Daoy (cell line): ENCODE data around the gene GADD45B. TPM values are rescaled to one million over a fixed set of nuclear protein-coding genes. Genes with fewer than 3 reads are reported as not detected.
A peak's percentile ranks its signal among the peaks of the same experiment; 100 is the strongest.
"Not testable (repeated sequence)": the region's sequence is repeated elsewhere in the genome, so short reads cannot be mapped to it uniquely, and the experiment has no call there.

Source experiments
- DNase-seq: peaks from one replicate; pipeline ENCODE4 v3.0.0-alpha.2; 2015; ENCODE audit warnings: low read depth
- total RNA-seq: library from RNA; depleted of rRNA; stranded (reverse); fragments of >200 nt; shearing (Covaris generic); gene quantifications from 2 replicates; pipeline ENCODE4 v1.2.3, GENCODE V29; 2014

GADD45B gene
- total RNA-seq, 1 experiment from 2014 or later, result 85.9 TPM

GRCh38 chr19:2488405-2488941 is 12.5 kb downstream of the GADD45B start:
- no peak for DNase-seq

- peak; percentile 50 for DNase-seq
Observed at GRCh38 chr19:2488942-2489731, 13.2 kb downstream of the GADD45B start.

DNA sequence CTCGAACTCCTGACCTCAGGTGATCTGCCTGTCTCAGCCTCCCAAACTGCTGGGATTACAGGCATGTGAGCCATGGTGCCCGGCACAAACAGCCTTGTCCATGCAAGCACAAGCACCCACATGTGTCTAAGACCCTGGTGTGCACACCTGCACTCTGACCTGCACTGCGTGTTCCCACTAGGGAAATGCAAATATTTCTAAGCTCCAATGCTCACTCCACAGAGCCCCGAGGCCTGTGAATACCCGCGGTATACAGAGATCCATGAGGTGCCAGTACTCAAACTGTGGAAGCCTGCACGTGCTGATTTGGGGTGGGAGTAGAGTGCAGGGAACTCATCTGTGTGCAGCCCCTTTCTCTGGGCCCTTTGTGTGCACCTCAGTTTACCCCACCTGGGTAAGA is 14.7 kb downstream of the GADD45B start:
- no peak for DNase-seq

DNA sequence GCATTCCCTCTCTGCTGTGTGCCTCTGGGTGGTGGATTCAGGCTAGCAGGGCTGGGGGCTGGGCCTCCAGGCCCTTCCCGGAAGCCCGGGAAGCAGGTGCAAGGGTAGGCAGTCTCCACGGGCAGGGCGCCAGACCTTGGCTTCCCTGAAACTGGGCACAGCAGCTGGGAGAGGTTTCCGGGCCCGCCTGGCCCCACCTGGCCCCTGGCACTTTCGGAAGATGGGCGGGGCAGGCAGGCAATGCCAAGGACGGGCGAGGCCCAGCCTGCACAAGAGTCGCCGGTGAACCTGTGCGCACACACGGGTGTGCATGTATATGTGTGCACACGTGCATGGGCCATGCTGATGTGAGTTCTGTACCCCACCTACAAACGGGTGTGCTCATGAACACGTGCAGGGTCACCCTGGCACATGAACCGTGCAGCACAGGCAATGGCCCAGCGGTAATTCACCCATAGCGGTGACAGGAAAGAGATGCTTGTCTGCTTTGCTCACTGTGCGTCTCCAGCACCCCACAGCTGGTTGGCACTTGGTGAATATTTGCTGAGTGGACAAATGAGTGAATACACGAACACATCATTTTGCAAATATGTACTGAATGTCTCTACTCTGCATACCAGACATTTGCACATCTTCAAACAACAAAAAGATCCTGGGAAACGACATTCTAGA is 15.3 kb downstream of the GADD45B start:
- DNase-seq, result peak; percentile 70

DNA sequence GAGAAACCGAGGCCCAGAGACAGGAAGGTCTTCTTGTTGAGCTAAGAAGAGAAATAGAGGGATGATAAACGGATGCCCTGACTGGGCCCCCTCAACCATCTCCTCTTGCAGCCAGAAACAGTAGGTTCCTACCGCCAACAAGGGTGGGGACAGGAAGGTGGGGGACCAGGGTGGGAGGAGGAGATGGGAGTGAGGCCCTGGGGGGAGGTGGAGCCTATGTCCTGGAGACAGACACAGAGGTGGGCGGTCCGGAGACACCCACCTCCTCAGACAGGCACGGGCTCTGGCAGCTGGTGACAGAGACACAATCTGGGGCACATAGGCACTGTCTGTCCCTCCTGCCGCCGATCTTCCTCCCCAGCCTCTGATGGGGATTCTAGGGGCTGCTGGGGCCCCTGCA is 16.9 kb downstream of the GADD45B start:
- no peak for DNase-seq

GRCh38 chr19:2493448-2493847 is 17.5 kb downstream of the GADD45B start:
- not testable (repeated sequence) for DNase-seq

- DNase-seq, result peak; percentile 55
Observed at GRCh38 chr19:2494084-2494446, 18.1 kb downstream of the GADD45B start.

DNA sequence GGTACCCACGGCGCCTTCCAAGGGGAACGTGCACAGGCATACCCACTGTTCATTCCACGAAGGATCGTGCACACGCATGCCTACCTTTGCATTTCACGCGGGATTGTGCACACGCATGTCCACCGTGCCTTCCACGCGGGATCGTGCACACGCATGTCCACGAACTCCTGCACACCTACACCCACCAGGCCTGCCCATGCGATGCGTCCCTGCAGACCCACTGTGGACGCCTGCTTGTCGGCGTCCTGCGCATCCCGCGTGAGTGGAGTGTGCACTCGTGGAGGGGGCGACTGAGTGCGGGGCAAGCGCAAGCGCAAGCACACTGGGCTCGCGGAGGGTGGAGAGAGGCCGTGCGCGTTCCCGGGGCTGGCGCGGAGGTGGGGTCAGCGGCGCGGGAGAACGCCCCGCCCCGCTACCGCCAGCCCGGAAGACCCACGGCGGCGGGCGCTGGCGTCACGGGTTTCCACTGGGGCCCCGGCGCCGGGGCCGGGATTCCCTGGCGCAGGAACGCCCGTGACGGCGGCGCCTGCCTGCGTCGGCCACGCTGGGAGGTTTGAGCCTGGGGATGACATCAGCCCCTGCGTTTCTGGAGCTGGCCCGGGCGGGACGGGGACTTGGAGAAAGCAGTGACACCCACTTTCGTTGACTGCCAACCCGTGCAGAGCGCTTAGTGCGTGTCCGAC is 18.7 kb downstream of the GADD45B start:
- peak; percentile 71 for DNase-seq

DNA sequence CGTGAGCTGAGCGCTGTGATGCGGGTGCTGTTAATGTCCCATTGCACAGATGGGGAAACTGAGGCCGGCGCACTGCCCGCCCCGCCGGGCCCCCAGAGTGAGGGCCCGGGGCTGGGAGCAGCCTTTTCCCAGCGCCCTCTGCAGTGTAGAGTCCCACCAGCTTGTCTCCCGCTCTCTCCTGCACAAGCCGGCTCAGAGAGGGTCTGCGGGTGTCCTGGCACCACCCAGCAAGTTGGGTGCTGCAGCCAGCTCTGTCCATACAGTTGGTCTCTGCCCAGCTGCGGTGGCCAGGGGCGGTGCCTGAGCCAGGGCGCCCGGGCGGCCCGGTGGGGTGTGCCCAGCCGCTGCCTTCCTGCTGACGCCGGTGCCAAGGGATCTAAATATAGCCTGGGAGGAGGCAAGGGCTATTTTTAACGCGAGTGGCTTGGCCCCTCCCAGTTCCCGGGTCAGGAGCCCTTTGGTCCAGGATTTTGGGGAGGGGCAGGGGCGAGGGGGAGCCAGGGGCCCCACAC is 19.3 kb downstream of the GADD45B start:
- peak; percentile 61 for DNase-seq

DNA sequence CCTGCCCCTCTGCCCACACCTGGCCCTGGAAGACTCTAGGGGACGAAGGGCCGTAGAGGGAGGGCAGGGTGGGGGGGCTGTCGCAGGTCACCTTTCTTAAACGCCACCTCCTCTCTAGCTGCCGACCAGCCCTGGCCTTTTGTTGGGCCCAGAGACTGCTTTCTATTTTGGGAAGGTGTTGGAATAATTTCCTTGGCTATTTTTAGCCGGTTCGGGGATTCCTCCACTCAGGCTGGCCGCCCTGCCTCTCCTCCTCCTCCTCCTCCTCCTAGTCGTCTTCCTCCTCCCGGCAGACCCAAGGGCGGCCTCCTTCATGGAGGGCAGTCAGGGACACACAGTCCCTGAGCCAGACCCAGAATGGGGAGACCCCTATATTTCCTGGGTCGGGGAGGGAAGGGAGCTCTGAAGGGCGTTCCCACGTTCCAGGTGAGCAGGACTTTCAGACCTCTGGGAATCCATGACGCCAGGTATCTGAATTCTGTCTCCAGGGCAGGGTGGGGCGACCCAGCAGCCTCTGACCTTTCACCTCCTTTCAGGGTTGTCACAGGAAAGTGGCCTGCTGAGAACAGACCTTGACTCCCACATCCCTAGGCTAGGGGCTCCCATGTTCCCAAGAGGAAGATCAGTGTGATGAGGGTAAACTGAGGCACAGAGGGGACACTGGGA is 19.9 kb downstream of the GADD45B start:
- DNase-seq, result no peak

- DNase-seq, result no peak
Observed at GRCh38 chr19:2497186-2497585, 21.3 kb downstream of the GADD45B start.

GRCh38 chr19:2500156-2500555 is 24.2 kb downstream of the GADD45B start:
- DNase-seq, result no peak

DNA sequence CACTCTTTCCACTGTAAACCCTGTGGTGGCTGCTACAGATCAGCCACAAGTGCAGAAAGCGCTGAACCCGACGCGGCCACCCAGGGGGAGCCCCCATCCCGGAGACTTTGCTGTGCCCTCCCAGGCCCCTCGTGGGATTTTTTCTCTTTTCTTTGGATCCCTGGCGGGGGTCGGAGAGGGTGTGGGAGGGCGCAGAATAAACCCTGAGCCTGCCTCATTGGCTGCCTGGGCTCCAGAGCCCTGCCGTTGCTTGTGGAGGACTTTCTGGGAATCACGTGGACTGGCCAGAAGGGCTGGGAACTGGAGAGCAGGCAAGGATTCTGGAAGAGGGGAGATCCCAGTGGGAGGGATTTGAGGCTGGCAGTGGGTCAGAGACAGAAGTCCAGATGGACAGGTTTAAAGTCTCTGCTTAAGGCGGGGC is 24.9 kb downstream of the GADD45B start:
- DNase-seq, result no peak

DNA sequence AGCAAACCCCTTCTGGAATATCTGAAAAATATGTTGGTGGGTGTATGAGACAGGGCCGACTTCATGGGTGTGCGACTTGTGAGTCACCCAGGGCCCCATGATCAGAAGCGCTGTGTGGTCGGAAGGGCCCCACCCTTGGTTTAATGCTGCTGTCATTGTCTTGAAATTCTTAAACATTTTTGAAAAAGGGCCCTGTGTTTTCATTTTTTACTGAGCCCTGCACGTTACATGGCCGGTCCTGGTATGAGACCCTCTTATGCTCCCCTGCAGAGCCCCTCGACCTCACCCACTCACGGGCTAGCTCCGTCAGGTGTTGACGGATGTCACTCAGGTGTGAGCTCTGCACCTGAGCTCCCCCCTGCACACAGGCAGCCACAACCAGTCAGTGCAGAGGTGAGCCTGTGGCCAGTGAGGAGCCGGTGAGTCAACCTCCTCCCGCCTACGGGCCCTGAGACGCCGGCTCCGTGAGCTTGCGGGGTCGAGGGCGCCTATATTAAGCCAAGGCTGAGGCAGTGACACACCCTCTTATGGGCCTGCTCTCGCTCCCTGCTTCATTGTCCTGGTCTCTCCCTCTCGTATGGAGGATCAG is 27.7 kb downstream of the GADD45B start:
- DNase-seq, result peak; percentile 86

DNA sequence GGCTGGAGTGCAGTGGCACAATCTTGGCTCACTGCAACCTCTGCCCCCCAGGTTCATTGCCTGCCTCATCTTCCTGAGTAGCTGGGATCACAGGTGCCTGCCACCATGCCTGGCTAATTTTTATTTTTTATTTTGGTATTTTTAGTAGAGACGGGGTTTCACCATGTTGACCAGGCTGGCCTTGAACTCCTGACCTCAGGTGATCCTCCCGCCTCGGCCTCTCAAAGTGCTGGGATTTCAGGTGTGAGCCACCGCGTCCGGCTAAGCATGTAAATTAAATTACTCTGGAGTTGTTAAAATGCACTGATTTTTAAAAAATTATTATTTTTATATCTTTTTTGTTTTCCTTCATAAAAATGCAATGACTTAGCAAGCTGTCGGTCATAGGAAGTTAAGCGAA is 30.7 kb downstream of the GADD45B start:
- DNase-seq, result not testable (repeated sequence)

- no peak for DNase-seq
Observed at GRCh38 chr19:2507109-2507508, 31.2 kb downstream of the GADD45B start.

- DNase-seq, result no peak
Observed at GRCh38 chr19:2509096-2509495, 33.2 kb downstream of the GADD45B start.

- DNase-seq, result no peak
Observed at GRCh38 chr19:2511570-2511969, 35.6 kb downstream of the GADD45B start.

DNA sequence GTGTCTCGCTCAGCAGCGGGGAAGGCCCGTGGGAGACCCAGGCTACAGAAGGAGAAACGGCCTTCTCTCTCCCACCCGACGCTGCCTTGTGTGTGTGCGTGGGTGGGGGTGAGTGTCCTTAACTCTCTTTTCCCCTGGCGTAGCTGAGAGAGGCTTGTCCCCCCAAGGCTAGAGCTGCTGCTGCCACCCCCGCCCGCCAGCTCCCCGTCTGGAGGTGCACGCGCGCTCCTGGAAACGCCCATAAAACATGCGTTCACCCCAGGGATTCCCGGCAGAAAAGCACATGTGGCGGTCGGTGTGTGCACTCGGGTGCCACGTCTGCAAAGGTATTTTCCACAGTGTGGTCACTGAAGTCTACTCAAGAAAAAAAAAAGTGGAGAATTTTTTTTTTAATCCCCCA is 36.1 kb downstream of the GADD45B start:
- DNase-seq, result no peak

DNA sequence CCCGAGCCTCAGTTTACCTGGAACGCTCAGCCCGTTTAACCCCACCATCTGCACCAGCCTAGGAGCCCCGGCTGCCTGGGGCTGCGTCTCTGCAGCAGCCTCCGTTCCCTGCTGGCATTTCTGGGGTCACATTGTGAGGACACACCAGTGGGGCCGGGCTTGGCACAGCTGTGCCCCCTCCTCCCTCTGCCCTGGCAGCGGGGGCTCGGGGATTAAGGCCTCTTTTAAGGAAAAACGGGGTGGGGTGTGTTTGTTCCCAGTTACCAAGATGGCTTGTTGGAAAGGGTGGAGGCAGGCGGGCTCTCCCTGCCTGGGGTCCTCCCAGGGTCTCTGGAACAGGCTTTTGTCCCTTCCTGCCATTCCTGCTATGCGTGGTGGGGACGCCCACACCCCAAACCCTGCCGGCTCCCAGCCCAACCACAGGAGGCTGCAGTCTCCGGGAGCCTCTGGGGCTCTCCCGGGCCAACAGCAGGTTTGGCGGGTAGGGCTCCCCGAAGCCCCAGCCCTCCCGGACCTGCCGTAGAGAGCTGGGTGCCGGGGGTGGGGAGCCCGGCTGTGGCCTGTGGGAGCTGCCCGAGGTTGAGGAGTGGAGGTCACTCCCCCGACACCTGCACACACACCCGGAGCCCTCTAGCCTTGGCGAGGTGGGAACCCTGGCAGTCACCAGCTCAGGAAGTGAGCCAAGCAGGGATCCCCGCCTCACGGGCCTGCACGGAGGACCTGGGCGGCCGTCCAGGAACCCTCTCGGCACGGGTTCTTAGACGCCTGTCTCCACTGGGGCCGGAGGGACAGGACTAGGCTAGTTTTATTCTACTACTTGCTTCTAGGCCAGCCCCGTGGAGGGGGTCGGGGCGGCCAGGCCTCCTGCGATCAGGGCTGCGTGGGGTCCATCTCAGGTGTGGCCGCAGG is 36.9 kb downstream of the GADD45B start:
- DNase-seq, result no peak
